Lower leg skin (tissue), 4 donors: ENCODE data around the gene APBB2. TPM values are rescaled to one million over a fixed set of nuclear protein-coding genes. Genes with fewer than 3 reads are reported as not detected.

Experiments
- DNase-seq, 2 donors: peaks; one replicate each; pipeline ENCODE4 v3.0.0-alpha.2; 2019; ENCODE audit warnings: low spot score in 2 of 2
- H3K4me3 ChIP-seq: fragments of 200-600 bp; sonication (generic); 2 replicates; pipeline ENCODE4 v1.5.1; 2017; ENCODE audit warnings: mild to moderate bottlenecking, low read depth; ENCODE audit not compliant: poor library complexity, severe bottlenecking
- POLR2A ChIP-seq, 2 donors: fragments of 450-650 bp; IDR thresholded peaks; one replicate each; pipeline ENCODE4 v1.6.1; 2016 to 2017; ENCODE audit warnings: antibody characterized with exemption in 2 of 2, mild to moderate bottlenecking in 1 of 2, moderate library complexity in 1 of 2
- WGBS, 2 donors: methylation state at CpG; one replicate each; pipeline ENCODE4 v1.1.5; 2018; 5-methylcytosine and 5-hydroxymethylcytosine counted together
- intact Hi-C: fragments of 100-400 bp; cut with DNase I; formaldehyde crosslinking; loops from one replicate; pipeline ENCODE4 v1.15.0; 2023; ENCODE audit warnings: low total_unique reads
- total RNA-seq, 4 donors: library from RNA; depleted of rRNA; stranded (reverse); fragments of >200 nt; gene quantifications; one replicate each; pipeline ENCODE4 v1.1.0, GENCODE V29; 2016
- TF ChIP-seq, protein P1 (sequence below), 3 donors: fragments of 450-650 bp; IDR thresholded peaks; one replicate each; pipeline ENCODE4 v1.5.1; 2016; ENCODE audit warnings: antibody characterized with exemption in 3 of 3, mild to moderate bottlenecking in 3 of 3, moderate library complexity in 2 of 3

The APBB2 gene
- total RNA-seq, 4 donors from 2014 or later, result 24.0 to 49.2 (median 43.3) TPM

- WGBS, 2 donors, result 86% methylated on average over 8 of the region's 8 CpGs
- intact Hi-C loops, result no loop called here
- H3K4me3 ChIP-seq, result no peak overlapping the region
- no peak for DNase-seq
- no peak for TF ChIP-seq POLR2A (IDR thresholded peaks at IDR 0.05)
- TF ChIP-seq, protein P1, sequence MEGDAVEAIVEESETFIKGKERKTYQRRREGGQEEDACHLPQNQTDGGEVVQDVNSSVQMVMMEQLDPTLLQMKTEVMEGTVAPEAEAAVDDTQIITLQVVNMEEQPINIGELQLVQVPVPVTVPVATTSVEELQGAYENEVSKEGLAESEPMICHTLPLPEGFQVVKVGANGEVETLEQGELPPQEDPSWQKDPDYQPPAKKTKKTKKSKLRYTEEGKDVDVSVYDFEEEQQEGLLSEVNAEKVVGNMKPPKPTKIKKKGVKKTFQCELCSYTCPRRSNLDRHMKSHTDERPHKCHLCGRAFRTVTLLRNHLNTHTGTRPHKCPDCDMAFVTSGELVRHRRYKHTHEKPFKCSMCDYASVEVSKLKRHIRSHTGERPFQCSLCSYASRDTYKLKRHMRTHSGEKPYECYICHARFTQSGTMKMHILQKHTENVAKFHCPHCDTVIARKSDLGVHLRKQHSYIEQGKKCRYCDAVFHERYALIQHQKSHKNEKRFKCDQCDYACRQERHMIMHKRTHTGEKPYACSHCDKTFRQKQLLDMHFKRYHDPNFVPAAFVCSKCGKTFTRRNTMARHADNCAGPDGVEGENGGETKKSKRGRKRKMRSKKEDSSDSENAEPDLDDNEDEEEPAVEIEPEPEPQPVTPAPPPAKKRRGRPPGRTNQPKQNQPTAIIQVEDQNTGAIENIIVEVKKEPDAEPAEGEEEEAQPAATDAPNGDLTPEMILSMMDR (IDR thresholded peaks at IDR 0.05), result no peak
Observed at GRCh38 chr4:40812386-40812785, 402.0 kb downstream of the APBB2 start.

DNA sequence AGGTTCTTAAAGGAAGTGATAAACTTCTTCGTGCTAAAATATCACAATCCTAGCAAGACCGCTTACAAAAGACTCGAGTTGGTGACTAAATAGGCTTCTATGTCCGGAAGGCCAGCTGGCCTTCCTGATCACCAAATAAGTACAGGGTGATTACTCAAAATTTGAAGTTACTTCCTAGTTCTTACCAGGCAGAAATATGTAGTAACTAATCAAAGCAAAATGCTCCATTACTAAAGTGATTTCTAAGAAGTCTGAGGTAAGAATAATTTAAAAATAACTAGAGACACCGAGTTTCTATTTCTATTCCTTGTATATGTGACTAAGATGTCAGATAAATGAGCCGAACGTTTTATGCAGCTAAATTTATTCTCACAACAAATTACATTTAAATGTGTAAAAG lies 402.4 kb downstream of the APBB2 start:
- WGBS, 2 donors, result 77 to 86% methylated on average over 7 of the region's 7 CpGs
- no peak overlapping the region for H3K4me3 ChIP-seq
- DNase-seq, result no peak
- intact Hi-C loops, result no loop called here
- TF ChIP-seq POLR2A (IDR thresholded peaks at IDR 0.05), result no peak
- TF ChIP-seq, protein P1 (IDR thresholded peaks at IDR 0.05), result no peak

- TF ChIP-seq, protein P1 (IDR thresholded peaks at IDR 0.05), result no peak
- TF ChIP-seq POLR2A (IDR thresholded peaks at IDR 0.05), result no peak
- intact Hi-C loops, result no loop called here
- DNase-seq, result no peak
- H3K4me3 ChIP-seq, result no peak overlapping the region
- 87% methylated on average over 8 of the region's 8 CpGs for WGBS, 2 donors
Observed at GRCh38 chr4:40808926-40809457, 405.4 kb downstream of the APBB2 start.

GRCh38 chr4:40804598-40804997 lies 409.7 kb downstream of the APBB2 start:
- 94 to 96% methylated on average over 2 of the region's 2 CpGs for WGBS, 2 donors
- no peak for TF ChIP-seq POLR2A (IDR thresholded peaks at IDR 0.05)
- TF ChIP-seq, protein P1 (IDR thresholded peaks at IDR 0.05), result no peak
- no peak for DNase-seq
- no peak overlapping the region for H3K4me3 ChIP-seq
- intact Hi-C loops, result no loop called here

DNA sequence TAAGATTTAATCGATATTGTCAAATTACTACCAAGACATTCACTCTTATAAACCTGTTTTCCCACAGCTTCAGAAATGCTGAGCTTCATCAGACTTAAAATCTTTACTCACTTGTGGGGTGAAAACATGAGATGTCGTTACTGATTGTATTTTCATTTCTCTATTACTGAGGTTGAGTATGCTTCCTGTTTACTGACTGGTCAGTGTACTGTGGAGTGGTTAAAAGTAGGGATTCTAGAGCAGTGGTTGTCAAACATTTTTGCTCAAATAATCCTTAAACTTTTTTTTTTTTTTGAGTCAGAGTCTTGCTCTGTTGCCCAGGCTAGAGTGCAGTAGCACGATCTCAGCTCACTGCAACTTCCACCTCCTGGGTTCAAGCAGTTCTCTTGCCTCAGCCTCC lies 414.3 kb downstream of the APBB2 start:
- TF ChIP-seq, protein P1 (IDR thresholded peaks at IDR 0.05), result no peak
- no peak for TF ChIP-seq POLR2A (IDR thresholded peaks at IDR 0.05)
- DNase-seq, result no peak
- WGBS, 2 donors, result 81 to 84% methylated on average over 3 of the region's 3 CpGs
- H3K4me3 ChIP-seq, result no peak overlapping the region
- intact Hi-C loops, result no loop called here

DNA sequence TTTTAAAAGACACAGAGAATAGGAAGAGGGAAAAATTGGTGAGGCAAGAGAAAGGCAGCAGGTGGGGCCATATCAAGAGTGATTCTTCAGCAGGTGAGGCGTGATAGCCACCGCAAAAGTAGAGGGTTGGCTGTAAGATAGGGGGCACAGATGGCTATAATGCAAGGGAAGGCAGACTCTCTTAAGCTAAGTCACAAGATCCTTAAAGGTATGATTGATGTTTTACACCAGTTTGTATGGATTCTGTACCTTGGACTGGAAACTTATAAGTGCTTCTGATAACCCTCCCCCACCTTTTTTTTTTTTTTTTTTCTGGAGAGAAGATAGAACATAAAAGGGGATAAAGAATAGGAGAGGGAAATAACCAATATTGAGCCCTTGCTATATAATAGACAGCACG lies 424.6 kb downstream of the APBB2 start:
- DNase-seq, result no peak
- intact Hi-C loops, result no loop called here
- H3K4me3 ChIP-seq, result no peak overlapping the region
- WGBS, 2 donors, result 93 to 99% methylated on average over 3 of the region's 3 CpGs
- no peak for TF ChIP-seq POLR2A (IDR thresholded peaks at IDR 0.05)
- TF ChIP-seq, protein P1 (IDR thresholded peaks at IDR 0.05), result no peak
